ENCODE data around the gene PRKCD.

The PRKCD gene

GRCh38 chr3:53222183-53222901, 61.3 kb downstream of the PRKCD start:
- DNase-seq, result no peak
- Mint-ChIP-seq H3K27ac (peak overlapping the region; percentile 20), H3K9me3 (no peaks in the 10 kb centered on the region), H3K4me1 (peaks cover 4% of the 10 kb centered on the region), H3K36me3 (peaks cover 13% of the 10 kb centered on the region), H3K27me3 (peaks cover 12% of the 10 kb centered on the region), H3K4me3 (no peak overlapping the region)
- CTCF ChIA-PET, result interaction anchor here (1.2 to 1.8 kb wide), 2 partner anchors 11 to 124 kb away, joined by 4 to 8 read pairs; no protein-coding TSS in a partner anchor

DNA sequence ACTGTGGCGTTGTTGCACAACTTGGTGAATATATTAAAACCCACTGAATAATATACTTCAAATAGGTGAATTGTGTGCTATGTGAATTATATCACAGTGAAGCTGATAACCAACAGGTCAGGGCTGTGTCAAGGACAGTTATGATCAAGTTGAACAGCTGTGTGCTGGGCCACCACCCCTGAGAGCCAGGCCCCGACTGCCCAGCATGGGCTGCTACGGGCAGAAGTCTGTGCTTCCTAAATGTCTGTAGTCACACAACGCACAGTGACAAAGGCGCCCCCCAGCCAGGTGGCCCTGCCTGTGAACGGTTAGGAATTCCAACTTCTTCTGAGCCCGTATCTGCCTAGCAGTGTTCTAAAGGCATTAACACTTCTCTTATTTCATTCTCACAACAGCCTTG, 62.0 kb downstream of the PRKCD start:
- Mint-ChIP-seq H3K36me3 (peaks cover 18% of the 10 kb centered on the region), H3K27ac (peak overlapping the region; percentile 19), H3K4me3 (no peak overlapping the region), H3K4me1 (peaks cover 4% of the 10 kb centered on the region), H3K9me3 (no peaks in the 10 kb centered on the region), H3K27me3 (peaks cover 5% of the 10 kb centered on the region)
- no peak for DNase-seq
- CTCF ChIA-PET, result interaction anchor here (1.2 kb wide), 1 partner anchor 123 kb away, joined by 4 read pairs; no protein-coding TSS in a partner anchor

- H3K27me3 Mint-ChIP-seq, result peaks cover under 1% of the 10 kb centered on the region
- no peaks in the 10 kb centered on the region for H3K9me3 Mint-ChIP-seq
- no peak for DNase-seq
- H3K27ac Mint-ChIP-seq, result no peak overlapping the region
- H3K36me3 Mint-ChIP-seq, result peaks cover 22% of the 10 kb centered on the region
- CTCF ChIA-PET, result interaction anchor here (1.2 kb wide), 1 partner anchor 123 kb away, joined by 4 read pairs; no protein-coding TSS in a partner anchor
- peaks cover 4% of the 10 kb centered on the region for H3K4me1 Mint-ChIP-seq
- no peak overlapping the region for H3K4me3 Mint-ChIP-seq
Measured at GRCh38 chr3:53223541-53223966, 62.5 kb downstream of the PRKCD start.

DNA sequence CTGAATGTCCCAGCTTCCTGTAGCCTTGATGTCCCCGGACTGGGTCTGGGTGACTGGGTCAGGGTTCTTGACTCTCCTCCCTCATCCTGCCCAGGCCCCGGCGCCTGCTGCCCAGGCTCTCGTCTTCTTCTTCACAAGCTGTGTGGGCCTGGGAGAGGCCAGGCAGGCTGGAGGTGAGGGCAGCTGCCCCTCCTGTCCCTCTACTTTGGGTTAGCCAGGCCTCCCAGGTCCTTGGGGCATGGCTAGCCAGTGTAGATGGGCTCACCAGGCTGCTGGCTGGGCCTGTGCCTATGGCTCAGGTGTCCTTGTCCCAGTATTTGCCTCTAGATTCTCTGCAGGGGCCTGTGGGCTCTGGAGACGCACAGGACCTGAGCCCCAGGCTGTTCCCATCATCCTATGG, 63.0 kb downstream of the PRKCD start:
- Mint-ChIP-seq H3K9me3 (no peaks in the 10 kb centered on the region), H3K36me3 (peaks cover 26% of the 10 kb centered on the region), H3K27ac (no peak overlapping the region), H3K4me3 (no peak overlapping the region), H3K27me3 (no peaks in the 10 kb centered on the region), H3K4me1 (peaks cover 4% of the 10 kb centered on the region)
- DNase-seq, result no peak
- CTCF ChIA-PET, result interaction anchor here (1.4 kb wide), 1 partner anchor 9 kb away, joined by 3 read pairs; no protein-coding TSS in a partner anchor

- Mint-ChIP-seq H3K27ac (no peak overlapping the region), H3K36me3 (peaks cover 28% of the 10 kb centered on the region), H3K4me3 (no peak overlapping the region), H3K27me3 (no peaks in the 10 kb centered on the region), H3K9me3 (no peaks in the 10 kb centered on the region), H3K4me1 (peaks cover 4% of the 10 kb centered on the region)
- no peak for DNase-seq
- CTCF ChIA-PET, result interaction anchor here (1.4 kb wide), 1 partner anchor 9 kb away, joined by 3 read pairs; no protein-coding TSS in a partner anchor
Measured at GRCh38 chr3:53224536-53224935, 63.5 kb downstream of the PRKCD start.

DNA sequence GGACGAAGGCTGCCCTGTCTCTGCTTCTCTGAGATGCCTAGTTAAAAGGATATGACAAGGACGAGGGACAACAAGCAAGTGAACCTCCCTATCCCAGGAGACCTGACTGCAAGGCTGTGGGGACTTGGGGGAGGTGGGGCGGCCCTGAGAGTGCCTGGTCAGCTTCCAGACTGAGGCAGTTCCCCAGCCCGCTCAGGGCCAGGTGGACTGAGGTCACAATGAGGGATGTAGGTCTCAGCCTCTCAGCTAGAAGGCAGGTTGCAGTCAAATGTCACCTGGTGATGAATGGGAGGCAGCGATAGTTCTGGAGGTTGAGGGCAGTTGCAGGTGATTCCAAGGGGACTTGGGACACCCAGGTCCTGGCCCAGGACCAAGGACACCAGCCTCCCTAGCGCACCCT, 64.2 kb downstream of the PRKCD start:
- peaks cover 29% of the 10 kb centered on the region for H3K36me3 Mint-ChIP-seq

GRCh38 chr3:53225651-53226050, 64.6 kb downstream of the PRKCD start:
- H3K9me3 Mint-ChIP-seq, result no peaks in the 10 kb centered on the region
- no peaks in the 10 kb centered on the region for H3K27me3 Mint-ChIP-seq
- no peak for DNase-seq
- CTCF ChIA-PET, result no interaction called here
- no peaks in the 10 kb centered on the region for H3K4me1 Mint-ChIP-seq
- H3K4me3 Mint-ChIP-seq, result no peak overlapping the region
- H3K36me3 Mint-ChIP-seq, result peaks cover 29% of the 10 kb centered on the region
- no peak overlapping the region for H3K27ac Mint-ChIP-seq

More for the DNA sequence above, 64.2 kb downstream of the PRKCD start:
- Mint-ChIP-seq H3K4me1 (no peaks in the 10 kb centered on the region), H3K27me3 (no peaks in the 10 kb centered on the region), H3K4me3 (no peak overlapping the region), H3K9me3 (no peaks in the 10 kb centered on the region), H3K27ac (no peak overlapping the region)
- no peak for DNase-seq
- CTCF ChIA-PET, result interaction anchor here (1.4 kb wide), 1 partner anchor 8 kb away, joined by 3 read pairs; no protein-coding TSS in a partner anchor

GRCh38 chr3:53226142-53226840, 65.3 kb downstream of the PRKCD start:
- Mint-ChIP-seq H3K9me3 (no peaks in the 10 kb centered on the region), H3K4me3 (no peak overlapping the region), H3K27ac (no peak overlapping the region), H3K4me1 (no peaks in the 10 kb centered on the region), H3K36me3 (peaks cover 29% of the 10 kb centered on the region), H3K27me3 (no peaks in the 10 kb centered on the region)
- CTCF ChIA-PET, result no interaction called here
- no peak for DNase-seq

DNA sequence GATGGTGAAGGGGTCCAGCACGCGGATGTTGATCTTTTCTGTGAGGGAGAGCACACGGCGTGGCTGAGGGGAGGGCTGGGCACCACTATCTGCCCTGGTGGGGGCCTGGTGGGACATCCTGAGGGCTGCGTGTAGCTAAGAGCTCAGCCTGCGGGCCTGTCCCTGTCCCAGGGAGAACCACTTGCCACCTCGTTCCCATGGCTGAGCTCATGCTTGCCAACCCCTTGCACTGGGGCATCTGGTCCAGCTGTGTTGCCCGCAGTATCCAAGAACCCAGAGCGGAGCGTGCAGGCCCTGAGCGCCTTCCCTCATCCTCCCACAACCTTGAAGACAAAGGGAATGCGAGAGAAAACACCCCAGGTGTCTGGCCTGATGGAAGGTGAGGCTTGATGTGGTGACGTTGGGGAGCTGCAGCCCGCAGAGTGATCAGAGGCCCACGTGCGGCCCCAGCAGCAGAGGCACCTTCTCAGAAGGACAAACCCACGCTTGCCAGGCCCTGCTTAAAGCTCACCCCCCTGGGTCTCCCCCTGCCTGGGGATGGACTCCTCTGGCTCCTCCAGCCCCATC, 65.9 kb downstream of the PRKCD start:
- no peak for DNase-seq
- CTCF ChIA-PET, result no interaction called here
- Mint-ChIP-seq H3K27me3 (no peaks in the 10 kb centered on the region), H3K4me1 (no peaks in the 10 kb centered on the region), H3K36me3 (peaks cover 29% of the 10 kb centered on the region), H3K4me3 (no peak overlapping the region), H3K27ac (no peak overlapping the region), H3K9me3 (no peaks in the 10 kb centered on the region)

DNA sequence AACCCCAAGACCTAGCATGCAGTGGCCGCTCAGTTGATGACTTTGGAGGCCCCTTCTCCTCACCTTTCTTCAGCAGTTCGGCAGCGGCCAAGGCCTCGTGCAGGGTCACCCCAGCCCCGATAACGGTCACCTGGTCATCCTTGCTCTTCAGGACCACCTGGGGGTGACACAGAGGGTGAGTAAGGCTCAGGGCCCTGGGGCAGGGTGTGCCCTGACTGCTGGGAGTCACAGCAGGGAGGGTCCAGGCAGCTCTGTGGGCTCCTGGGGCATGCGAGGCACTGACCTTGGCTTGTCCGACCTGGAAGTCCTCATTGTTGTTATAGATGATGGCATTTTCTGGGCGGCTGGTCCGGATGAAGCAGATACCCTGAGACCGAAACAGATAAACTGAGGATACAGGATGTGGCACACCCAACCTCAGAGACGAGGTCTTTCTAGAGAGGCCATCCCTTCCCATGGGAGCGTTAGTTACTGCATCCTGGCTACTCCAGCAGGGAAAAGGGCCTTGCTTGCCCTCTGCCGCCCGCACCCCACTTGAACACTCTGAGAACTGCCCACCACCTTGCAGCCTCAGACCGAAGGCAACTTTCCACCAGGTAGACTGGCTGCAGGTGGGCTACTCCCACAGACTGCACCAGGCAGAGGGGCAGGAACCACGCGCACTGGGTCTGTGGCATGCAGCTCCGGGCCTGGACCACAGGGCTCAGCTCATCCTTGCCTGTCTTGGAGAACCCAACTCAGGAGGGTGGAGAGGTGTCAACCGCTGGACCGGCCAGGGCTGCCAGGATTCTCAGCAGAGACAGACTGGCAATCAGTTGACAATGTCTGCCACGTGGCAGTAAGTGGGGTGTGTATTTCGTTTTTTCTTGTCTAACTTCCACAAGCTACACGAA, 67.2 kb downstream of the PRKCD start:
- Mint-ChIP-seq H3K4me1 (no peaks in the 10 kb centered on the region), H3K9me3 (no peaks in the 10 kb centered on the region), H3K36me3 (peaks cover 37% of the 10 kb centered on the region), H3K27ac (no peak overlapping the region), H3K27me3 (no peaks in the 10 kb centered on the region), H3K4me3 (no peak overlapping the region)
- DNase-seq, result no peak
- CTCF ChIA-PET, result no interaction called here

DNA sequence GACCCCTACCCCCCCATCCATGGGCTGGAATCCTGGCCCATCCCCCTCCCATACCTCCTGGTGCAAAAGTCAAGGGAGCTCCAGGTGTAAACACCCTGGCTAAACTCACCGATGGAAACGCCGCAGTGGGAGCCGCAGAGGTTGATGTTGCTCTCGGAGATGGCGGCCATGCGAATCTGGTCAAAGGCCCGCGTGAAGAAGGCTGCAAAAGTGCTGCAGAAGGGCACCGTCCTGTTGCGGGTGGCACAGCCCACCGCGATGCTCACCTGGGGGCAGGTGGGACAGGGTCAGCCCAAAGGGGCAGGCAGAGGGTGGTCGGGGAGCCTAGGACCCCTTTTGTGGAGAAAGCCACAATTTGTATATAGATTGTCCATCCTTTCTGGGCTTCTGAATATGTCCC, 68.2 kb downstream of the PRKCD start:
- no peak for DNase-seq
- CTCF ChIA-PET, result no interaction called here
- Mint-ChIP-seq H3K27me3 (no peaks in the 10 kb centered on the region), H3K27ac (no peak overlapping the region), H3K4me1 (peaks cover 2% of the 10 kb centered on the region), H3K4me3 (no peak overlapping the region), H3K9me3 (no peaks in the 10 kb centered on the region), H3K36me3 (peaks cover 40% of the 10 kb centered on the region)

DNA sequence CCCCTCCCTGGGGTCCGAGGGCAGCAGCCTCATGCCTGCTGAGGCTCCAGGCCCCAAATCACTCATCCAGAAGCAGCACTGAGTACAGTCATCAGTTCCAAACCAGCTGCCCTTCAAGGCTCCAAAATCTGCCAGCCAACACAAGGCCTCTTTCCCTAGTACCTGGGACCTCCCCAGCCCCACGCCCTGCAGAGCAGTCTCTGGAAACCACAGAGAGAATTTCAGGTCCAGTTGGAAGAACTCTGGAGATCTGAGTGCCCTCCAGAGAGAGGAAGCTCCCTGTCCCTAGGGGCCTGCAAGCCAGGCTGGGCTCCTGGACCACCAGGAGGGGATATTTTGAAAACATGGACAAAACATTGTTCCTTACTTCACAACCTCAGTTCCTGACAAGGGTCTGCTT, 68.6 kb downstream of the PRKCD start:
- CTCF ChIA-PET, result no interaction called here
- DNase-seq, result no peak
- peaks cover 44% of the 10 kb centered on the region for H3K36me3 Mint-ChIP-seq
- H3K4me3 Mint-ChIP-seq, result no peak overlapping the region
- H3K4me1 Mint-ChIP-seq, result peaks cover 6% of the 10 kb centered on the region
- no peaks in the 10 kb centered on the region for H3K9me3 Mint-ChIP-seq
- no peaks in the 10 kb centered on the region for H3K27me3 Mint-ChIP-seq
- H3K27ac Mint-ChIP-seq, result peak overlapping the region; percentile 49

DNA sequence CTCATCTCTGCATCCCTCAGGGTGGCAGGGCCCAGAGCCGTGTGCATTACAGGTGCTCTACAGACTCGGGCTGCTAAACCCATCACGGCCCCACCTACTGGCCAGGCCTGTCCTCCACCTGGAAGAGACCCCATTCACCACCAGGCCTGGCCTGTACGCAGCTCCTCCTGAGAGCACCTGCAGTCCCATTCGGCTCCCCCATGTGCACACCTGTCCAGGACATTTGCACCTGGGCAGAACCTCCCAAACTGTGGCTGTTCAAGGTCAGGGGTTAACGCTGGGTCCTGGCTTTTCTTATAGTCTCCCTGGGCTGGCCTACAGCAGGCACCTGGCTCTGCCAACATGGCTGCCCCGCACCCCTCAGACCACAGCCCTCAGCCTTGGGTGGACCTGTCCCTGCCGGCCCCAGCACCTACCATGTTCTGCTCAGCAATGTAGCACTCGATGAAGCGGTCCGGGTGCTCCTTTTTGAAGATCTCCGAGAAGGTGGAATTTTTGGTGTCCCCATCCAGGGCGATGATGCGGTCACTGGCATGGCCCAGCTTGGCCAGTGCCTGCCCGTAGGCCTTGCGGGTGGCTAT, 69.1 kb downstream of the PRKCD start:
- Mint-ChIP-seq H3K4me3 (no peak overlapping the region), H3K4me1 (peaks cover 10% of the 10 kb centered on the region), H3K9me3 (no peaks in the 10 kb centered on the region), H3K36me3 (peaks cover 44% of the 10 kb centered on the region), H3K27me3 (no peaks in the 10 kb centered on the region), H3K27ac (peak overlapping the region; percentile 49)
- no peak for DNase-seq
- CTCF ChIA-PET, result no interaction called here

Data from activated naive CD4-positive, alpha-beta T cell treated with anti-CD3 and anti-CD28 coated beads, Interleukin-2, amount 10 ng/mL, durations not matched to agents 7 days and 5 days (primary cell).